Endothelial cell of umbilical vein (primary cell): Measurements from ENCODE around the gene ATP6V1D. TPM values are rescaled to one million over a fixed set of nuclear protein-coding genes. Genes with fewer than 3 reads are reported as not detected.

ENCODE experiments used
- BruUV-seq: library from RNA; stranded (reverse); fragments of 400-500 nt; replicated peaks from 2 replicates; lab custom pipeline; 2021; lab: Mats Ljungman, UMichigan
- CTCF ChIA-PET: fragments of 300-600, 350-600 bp; sonication (Branson Sonifier 250); formaldehyde crosslinking; loops from one replicate; lab custom pipeline; 2021; ENCODE audit warnings: antibody characterized with exemption, inconsistent platforms; lab: Charles Lee
- POLR2A ChIA-PET: fragments of 300-600, 350-600 bp; sonication (Branson Sonifier 250); formaldehyde crosslinking; loops from one replicate; lab custom pipeline; 2021; ENCODE audit warnings: antibody characterized with exemption, inconsistent platforms; lab: Charles Lee
- DNase-seq: peaks from one replicate; pipeline ENCODE4 v3.0.0-alpha.2; 2011; ENCODE audit warnings: low read depth, low spot score
- FAIRE-seq: peaks from 2 replicates; lab custom pipeline; 2011; peaks lifted over from hg19 to GRCh38; lab: Jason Lieb, UNC
- H2AFZ ChIP-seq: 2 replicates; pipeline ENCODE4 v1.6.0; 2012; ENCODE audit warnings: low read depth, low read length, control low read depth, inconsistent platforms
- H3K27ac ChIP-seq: 2 replicates; pipeline ENCODE4 v1.5.1; 2011; ENCODE audit warnings: low read depth, mild to moderate bottlenecking, control low read depth, low read length, moderate library complexity; ENCODE audit not compliant: insufficient read depth
- H3K27me3 ChIP-seq, 2 experiments: 2 replicates each; pipeline versions ENCODE4 v1.6.0 to v1.6.1; 2011; ENCODE audit warnings: low read length in 2 of 2, mixed read lengths in 1 of 2; ENCODE audit not compliant: control insufficient read depth in 2 of 2, insufficient read depth in 2 of 2
- H3K36me3 ChIP-seq, 2 experiments: 2 replicates in 1 of 2; 3 replicates in 1 of 2; pipeline ENCODE4 v1.5.1; 2011; ENCODE audit warnings: low read length in 2 of 2, mild to moderate bottlenecking in 1 of 2, moderate library complexity in 1 of 2; ENCODE audit not compliant: control insufficient read depth in 2 of 2, insufficient read depth in 2 of 2; ENCODE audit errors: extremely low read depth in 1 of 2
- H3K4me1 ChIP-seq: 3 replicates; pipeline ENCODE4 v1.5.1; 2011; ENCODE audit warnings: mild to moderate bottlenecking, low read length; ENCODE audit not compliant: control insufficient read depth, insufficient read depth; ENCODE audit errors: extremely low read depth
- H3K4me2 ChIP-seq: 2 replicates; pipeline ENCODE4 v1.6.1; 2011; ENCODE audit warnings: low read length, control low read depth, mixed read lengths; ENCODE audit not compliant: insufficient read depth
- H3K4me3 ChIP-seq, 3 experiments: fragments of 200-600 bp in 1 of 3; sonication (generic), shearing (Covaris generic) in 1 of 3; replicated peaks in 1 of 3; 2 replicates each; pipeline ENCODE4 v1.5.1; 2011 to 2016; ENCODE audit warnings: control low read depth in 3 of 3, low read length in 3 of 3, mild to moderate bottlenecking in 2 of 3, inconsistent platforms in 1 of 3, low read depth in 1 of 3, moderate library complexity in 1 of 3; ENCODE audit not compliant: insufficient read depth in 1 of 3
- H3K79me2 ChIP-seq: 2 replicates; pipeline ENCODE4 v1.6.0; 2012; ENCODE audit warnings: low read length, inconsistent platforms; ENCODE audit not compliant: control insufficient read depth, insufficient read depth
- H3K9ac ChIP-seq: replicated peaks from 2 replicates; pipeline ENCODE3; 2011; ENCODE audit warnings: low read length, control low read depth; ENCODE audit not compliant: insufficient read depth; ENCODE audit errors: extremely low read depth
- H3K9me1 ChIP-seq: replicated peaks from 3 replicates; pipeline ENCODE4 v1.6.0; 2011; ENCODE audit warnings: mild to moderate bottlenecking, low read length; ENCODE audit not compliant: control insufficient read depth, insufficient read depth; ENCODE audit errors: extremely low read depth
- H3K9me3 ChIP-seq: replicated peaks from 2 replicates; pipeline ENCODE4 v1.5.1; 2012; ENCODE audit warnings: low read length, inconsistent platforms; ENCODE audit not compliant: control insufficient read depth, insufficient read depth
- H4K20me1 ChIP-seq: replicated peaks from 2 replicates; pipeline ENCODE3; 2011; ENCODE audit warnings: mild to moderate bottlenecking, low read length; ENCODE audit not compliant: control insufficient read depth, insufficient read depth; ENCODE audit errors: extremely low read depth
- CTCF ChIP-seq, 2 donors: IDR thresholded peaks; 1 replicate in 1 of 2; 2 replicates in 1 of 2; pipeline ENCODE4 v1.5.1; 2011; ENCODE audit warnings: low read length in 2 of 2, mild to moderate bottlenecking in 2 of 2, moderate library complexity in 2 of 2, control low read depth in 1 of 2, inconsistent platforms in 1 of 2, low read depth in 1 of 2; ENCODE audit not compliant: insufficient read depth in 1 of 2; ENCODE audit errors: extremely low read depth in 1 of 2
- EZH2 ChIP-seq: IDR thresholded peaks from 2 replicates; pipeline ENCODE4 v1.6.1; 2012; ENCODE audit warnings: borderline replicate concordance, low read depth, mild to moderate bottlenecking, moderate library complexity, low read length, inconsistent platforms; ENCODE audit not compliant: severe bottlenecking
- FOS ChIP-seq: IDR thresholded peaks from 2 replicates; pipeline ENCODE4 v1.6.1; 2011; ENCODE audit warnings: mild to moderate bottlenecking, low read length, moderate library complexity, borderline replicate concordance; ENCODE audit not compliant: insufficient read depth
- GATA2 ChIP-seq: IDR thresholded peaks from 2 replicates; pipeline ENCODE4 v1.7.0; 2011; ENCODE audit warnings: low read depth, mild to moderate bottlenecking, moderate library complexity, mixed read lengths, low read length; ENCODE audit not compliant: insufficient read length, insufficient read depth
- JUN ChIP-seq: IDR thresholded peaks from 2 replicates; pipeline ENCODE4 v1.6.1; 2011; ENCODE audit warnings: borderline replicate concordance, low read depth; ENCODE audit not compliant: insufficient read length, insufficient read depth
- MYC ChIP-seq: IDR thresholded peaks from one replicate; pipeline ENCODE4 v1.6.1; 2011; ENCODE audit warnings: mild to moderate bottlenecking, low read depth, low read length
- POLR2A ChIP-seq: IDR thresholded peaks from 2 replicates; pipeline ENCODE4 v1.6.1; 2012; ENCODE audit warnings: low read depth, mild to moderate bottlenecking, control low read depth, low read length
- POLR2AphosphoS5 ChIP-seq: IDR thresholded peaks from 2 replicates; pipeline ENCODE4 v1.6.1; 2012; ENCODE audit warnings: low read depth, mild to moderate bottlenecking, control low read depth, low read length, moderate library complexity; ENCODE audit not compliant: insufficient read depth
- dilution Hi-C: fragments of 300-500 bp; cut with MboI; formaldehyde crosslinking; loops from one replicate; pipeline ENCODE4 v1.15.0; 2019; ENCODE audit warnings: low sequenced_read_pairs; ENCODE audit not compliant: extremely low pct_ligation_motif_present
- intact Hi-C: fragments of 100-400 bp; cut with micrococcal nuclease; formaldehyde crosslinking; loops from one replicate; pipeline ENCODE4 v1.10.0; 2022
- polyA plus RNA-seq, 4 experiments: library from polyadenylated mRNA; depleted of rRNA in 3 of 4; stranded (reverse) in 3 of 4; unstranded in 1 of 4; fragments of >200 nt; gene quantifications; 2 replicates each; pipeline versions ENCODE4 v1.2.1 to v1.2.3, GENCODE V29; 2011 to 2012; ENCODE audit warnings: missing spikeins in 1 of 4
- total RNA-seq: library from RNA; stranded (reverse); gene quantifications from 2 replicates; pipeline ENCODE4 v1.2.3, GENCODE V29; 2021
- TF ChIP-seq, protein P1 (sequence below): IDR thresholded peaks from 2 replicates; pipeline ENCODE4 v1.6.1; 2011; ENCODE audit not compliant: insufficient read depth, insufficient read length

The ATP6V1D gene
- total and polyA plus RNA-seq, 2 donors (not counting 3 experiments of a cell fraction or from before 2014, with no cell fraction given) = 28.6 to 63.1 TPM

DNA sequence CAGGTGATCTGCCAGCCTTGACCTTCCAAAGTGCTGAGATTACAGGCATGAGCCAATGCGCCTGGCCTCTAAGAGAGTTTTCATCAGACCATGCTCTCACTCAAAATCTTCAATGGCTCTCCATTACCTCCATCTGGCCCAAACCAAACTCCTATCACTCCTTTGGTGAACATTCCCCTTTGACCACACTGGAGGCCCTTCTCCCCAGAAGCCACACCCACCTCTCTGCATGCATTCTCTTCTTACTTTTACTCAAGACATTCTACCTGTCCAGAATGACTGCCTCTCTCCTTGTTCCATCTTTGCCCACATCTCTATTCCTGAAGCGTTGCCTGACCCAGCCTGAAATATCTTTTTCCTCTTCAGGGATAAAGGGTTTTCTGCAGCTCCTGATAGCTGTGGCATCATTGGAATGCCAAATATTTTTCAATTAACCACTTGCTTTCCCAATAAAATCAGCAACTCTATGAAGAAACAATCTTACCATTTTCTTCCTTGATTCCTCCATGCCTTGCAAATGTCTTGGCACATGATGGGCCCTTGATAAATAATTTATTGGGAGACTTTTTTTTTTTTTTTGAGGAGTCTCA is 36.9 kb upstream of the ATP6V1D start:
- Histone ChIP-seq H3K9me3 (no peaks in the 10 kb centered on the region), H3K36me3 (no peaks in the 10 kb centered on the region), H3K4me2 (no peak overlapping the region), H3K27me3 (no peaks in the 10 kb centered on the region), H3K4me1 (peaks cover 16% of the 10 kb centered on the region), H3K9me1 (no peaks in the 10 kb centered on the region), H3K79me2 (no peaks in the 10 kb centered on the region), H2AFZ (no peak overlapping the region), H3K9ac (no peak overlapping the region), H3K4me3 (no peak overlapping the region), H4K20me1 (no peaks in the 10 kb centered on the region), H3K27ac (peak overlapping the region; percentile 2)
- TF ChIP-seq EZH2 (no peak), MYC (no peak), FOS (no peak), POLR2AphosphoS5 (no peak), CTCF (IDR thresholded peaks at IDR 0.05; ENCODE audit: extremely low read depth in 1 of 2, insufficient read depth in 1 of 2, low read depth in 1 of 2, low read length in 2 of 2) (no peak), JUN (no peak), GATA2 (no peak), POLR2A (no peak)
- TF ChIP-seq, protein P1, sequence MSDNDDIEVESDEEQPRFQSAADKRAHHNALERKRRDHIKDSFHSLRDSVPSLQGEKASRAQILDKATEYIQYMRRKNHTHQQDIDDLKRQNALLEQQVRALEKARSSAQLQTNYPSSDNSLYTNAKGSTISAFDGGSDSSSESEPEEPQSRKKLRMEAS = no peak
- FAIRE-seq (no peak), DNase-seq (no peak)
- intact Hi-C loops (loop anchor here (1.0 kb wide), 1 partner anchor 18 kb away; no protein-coding TSS in a partner anchor), dilution Hi-C loops (no loop called here)
- ChIA-PET POLR2A (no interaction called here), CTCF (interaction anchor here (0.9 to 1.8 kb wide), 5 partner anchors 10 to 175 kb away, joined by 3 to 10 read pairs (median 6); no protein-coding TSS in a partner anchor)
- BruUV-seq = no TSS peak
